ENCODE data around the gene PSMC5.

GRCh38 chr17:63859257-63859656, 32.0 kb downstream of the PSMC5 start:
- no peak for TF ChIP-seq REST (IDR thresholded peaks at IDR 0.05; ENCODE audit: low read depth)
- no peak for TF ChIP-seq TEAD4 (IDR thresholded peaks at IDR 0.05)
- no peak for TF ChIP-seq NFIC (IDR thresholded peaks at IDR 0.05)
- TF ChIP-seq TCF12 (IDR thresholded peaks at IDR 0.05; ENCODE audit: low read depth), result no peak
- no peak for TF ChIP-seq EP300 (IDR thresholded peaks at IDR 0.05; ENCODE audit: borderline replicate concordance)
- TF ChIP-seq MAX (IDR thresholded peaks at IDR 0.05), result no peak
